SU-DHL-6 (cell line): Measurements from ENCODE around the gene PSKH1.

Experiments
- H2AFZ ChIP-seq: fragments of 200-600 bp; sonication (generic); 2 replicates; pipeline ENCODE4 v1.6.1; 2014; ENCODE audit warnings: low read depth, mild to moderate bottlenecking, moderate library complexity, mixed read lengths, antibody characterized with exemption, low read length; ENCODE audit not compliant: severe bottlenecking
- H3F3A ChIP-seq: fragments of 200-600 bp; shearing (Covaris generic); 2 replicates; pipeline ENCODE4 v1.6.0; 2016; ENCODE audit warnings: antibody characterized with exemption, mild to moderate bottlenecking; ENCODE audit not compliant: insufficient read depth
- H3K27ac ChIP-seq: fragments of 200-600 bp; sonication (generic); 2 replicates; pipeline ENCODE4 v1.5.1; 2016; ENCODE audit warnings: low read depth, mild to moderate bottlenecking, low read length, moderate library complexity, mixed read lengths
- H3K27me3 ChIP-seq: fragments of 200-600 bp; sonication (generic), shearing (Covaris generic); 2 replicates; pipeline ENCODE4 v1.6.0; 2014; ENCODE audit warnings: mild to moderate bottlenecking, low read length
- H3K36me3 ChIP-seq: fragments of 200-600 bp; sonication (generic); 2 replicates; pipeline ENCODE4 v1.6.1; 2014; ENCODE audit warnings: mild to moderate bottlenecking, low read length, mixed read lengths
- H3K4me2 ChIP-seq: fragments of 300-600, 200-600 bp; shearing (Covaris generic), sonication (generic); 2 replicates; pipeline ENCODE4 v1.6.0; 2014; ENCODE audit warnings: low read length, low read depth, mild to moderate bottlenecking; ENCODE audit not compliant: poor library complexity, severe bottlenecking
- H3K4me3 ChIP-seq: fragments of 200-600 bp; sonication (generic); 2 replicates; pipeline ENCODE4 v1.5.1; 2014; ENCODE audit warnings: antibody characterized with exemption, low read length, mild to moderate bottlenecking, mixed read lengths; ENCODE audit not compliant: insufficient read depth, poor library complexity, severe bottlenecking
- H3K79me2 ChIP-seq: fragments of 200-600 bp; sonication (generic); 2 replicates; pipeline ENCODE4 v1.6.1; 2014; ENCODE audit warnings: mild to moderate bottlenecking, low read length, moderate library complexity; ENCODE audit not compliant: insufficient read depth
- H3K9ac ChIP-seq: fragments of 200-600 bp; sonication (generic); 2 replicates; pipeline ENCODE4 v1.7.0; 2014; ENCODE audit warnings: mild to moderate bottlenecking, low read length
- H3K9me2 ChIP-seq: fragments of 200-600 bp; sonication (generic); replicated peaks from 2 replicates; pipeline ENCODE4 v1.6.1; 2014; ENCODE audit warnings: low read length; ENCODE audit not compliant: insufficient read depth
- H3K9me3 ChIP-seq: fragments of 200-600 bp; sonication (generic); 2 replicates; pipeline ENCODE4 v1.6.1; 2014; ENCODE audit warnings: low read length, mixed read lengths; ENCODE audit not compliant: insufficient read depth
- H4K20me1 ChIP-seq: fragments of 200-600 bp; sonication (generic); 2 replicates; pipeline ENCODE4 v1.6.1; 2014; ENCODE audit warnings: low read depth, mild to moderate bottlenecking, antibody characterized with exemption, low read length, moderate library complexity, mixed read lengths
- CTCF ChIP-seq: fragments of 200-600 bp; sonication (generic); IDR thresholded peaks from one replicate; pipeline ENCODE4 v1.5.1; 2017; ENCODE audit warnings: antibody characterized with exemption, mild to moderate bottlenecking, low read length, moderate library complexity; ENCODE audit not compliant: insufficient read depth, poor library complexity, severe bottlenecking
- EZH2phosphoT487 ChIP-seq: fragments of 200-600 bp; sonication (generic), shearing (Covaris generic); conservative IDR thresholded peaks from 2 replicates; pipeline ENCODE4 v1.6.1; 2018; ENCODE audit warnings: mild to moderate bottlenecking, antibody characterized with exemption, low read length, moderate library complexity, mixed read lengths

PSKH1 gene

GRCh38 chr16:67944690-67945391, 51.8 kb downstream of the PSKH1 start:
- no peak overlapping the region for H3K4me3 ChIP-seq
- no peak overlapping the region for H3K27ac ChIP-seq
- H3F3A ChIP-seq, result peaks cover 7% of the 10 kb centered on the region; the same call in 1 of the 2 replicates
- no peak for TF ChIP-seq EZH2phosphoT487
- TF ChIP-seq CTCF, result no peak
- peaks cover 1% of the 10 kb centered on the region; the same call in 1 of the 2 replicates for H3K79me2 ChIP-seq
- H3K9me3 ChIP-seq, result no peaks in the 10 kb centered on the region
- H2AFZ ChIP-seq, result no peak overlapping the region
- H3K27me3 ChIP-seq, result no peaks in the 10 kb centered on the region
- H3K4me2 ChIP-seq, result no peak overlapping the region
- no peaks in the 10 kb centered on the region for H4K20me1 ChIP-seq
- H3K9ac ChIP-seq, result no peak overlapping the region
- H3K36me3 ChIP-seq, result no peaks in the 10 kb centered on the region
- H3K9me2 ChIP-seq, result no peaks in the 10 kb centered on the region

GRCh38 chr16:67945392-67945933, 52.4 kb downstream of the PSKH1 start:
- no peaks in the 10 kb centered on the region for H3K79me2 ChIP-seq
- H3K9me3 ChIP-seq, result no peaks in the 10 kb centered on the region
- no peak overlapping the region for H3K4me3 ChIP-seq
- no peaks in the 10 kb centered on the region for H3K36me3 ChIP-seq
- no peaks in the 10 kb centered on the region for H3K27me3 ChIP-seq
- H2AFZ ChIP-seq, result no peak overlapping the region
- no peak overlapping the region for H3K27ac ChIP-seq
- H3K9me2 ChIP-seq, result no peaks in the 10 kb centered on the region
- no peak overlapping the region for H3K9ac ChIP-seq
- no peaks in the 10 kb centered on the region for H4K20me1 ChIP-seq
- peaks cover 7% of the 10 kb centered on the region; the same call in 1 of the 2 replicates for H3F3A ChIP-seq
- no peak overlapping the region for H3K4me2 ChIP-seq
- TF ChIP-seq CTCF, result no peak
- no peak for TF ChIP-seq EZH2phosphoT487

- Histone ChIP-seq H3K9me3 (no peaks in the 10 kb centered on the region), H3K9me2 (no peaks in the 10 kb centered on the region), H4K20me1 (no peaks in the 10 kb centered on the region), H3K27me3 (no peaks in the 10 kb centered on the region), H3K79me2 (no peaks in the 10 kb centered on the region), H3K4me3 (no peak overlapping the region), H3K27ac (no peak overlapping the region), H3K36me3 (no peaks in the 10 kb centered on the region), H3F3A (peaks cover 7% of the 10 kb centered on the region; the same call in 1 of the 2 replicates), H3K4me2 (no peak overlapping the region), H3K9ac (no peak overlapping the region), H2AFZ (no peak overlapping the region)
- no peak for TF ChIP-seq CTCF
- no peak for TF ChIP-seq EZH2phosphoT487
These were observed 53.1 kb downstream of the PSKH1 start for GRCh38 chr16:67946128-67946569.
